GM19035 (cell line): ENCODE results near the gene C17orf50.

Source experiments
- ATAC-seq: cut with Tn5 transposase; IDR thresholded peaks from one replicate; pipeline ENCODE4 v1.9.1; 2021; ENCODE audit not compliant: unreplicated experiment

Gene C17orf50

GRCh38 chr17:35733366-35733765 lies 27.3 kb upstream of the C17orf50 start:
- ATAC-seq, result no peak

DNA sequence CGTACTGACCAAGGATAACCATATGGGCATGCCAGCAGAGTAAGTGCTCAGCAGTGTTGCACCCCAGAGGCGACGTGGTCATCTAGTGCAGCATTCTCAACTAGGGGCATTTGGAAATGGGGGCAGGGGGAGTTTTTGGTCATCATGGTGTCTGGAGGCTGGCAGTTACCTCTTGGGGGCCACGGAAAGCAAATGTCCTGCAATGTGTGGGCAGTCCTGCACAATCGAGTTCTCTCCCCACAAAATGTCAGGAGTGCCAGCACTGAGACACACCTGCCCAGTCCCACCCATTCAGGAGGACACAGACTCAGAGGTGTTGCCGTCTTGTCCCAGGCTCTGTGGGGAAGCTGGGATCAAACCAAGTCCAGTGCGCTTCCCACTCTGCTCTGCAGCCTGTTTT lies 26.3 kb upstream of the C17orf50 start:
- ATAC-seq, result no peak

GRCh38 chr17:35735036-35735805 lies 25.5 kb upstream of the C17orf50 start:
- ATAC-seq, result no peak

GRCh38 chr17:35736236-35736635 lies 24.5 kb upstream of the C17orf50 start:
- ATAC-seq, result no peak

GRCh38 chr17:35738519-35739133 lies 22.1 kb upstream of the C17orf50 start:
- ATAC-seq, result no peak

DNA sequence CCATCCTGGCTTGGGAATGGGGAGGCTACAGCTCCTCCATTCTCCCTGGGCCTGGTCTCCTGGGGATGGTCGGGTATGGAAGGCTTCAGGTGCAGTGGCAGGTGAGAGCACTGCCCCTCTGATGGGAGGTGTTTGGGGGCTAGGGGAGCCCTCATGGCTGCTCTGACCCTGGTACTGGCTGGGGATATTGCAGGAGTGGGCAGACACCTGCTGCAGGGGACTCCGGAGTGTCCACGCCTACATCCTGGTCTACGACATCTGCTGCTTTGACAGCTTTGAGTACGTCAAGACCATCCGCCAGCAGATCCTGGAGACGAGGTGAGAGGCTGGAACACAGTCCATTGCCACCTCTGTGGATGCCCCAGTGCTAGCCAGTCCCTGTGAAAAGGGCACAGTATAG lies 20.5 kb upstream of the C17orf50 start:
- ATAC-seq, result no peak

DNA sequence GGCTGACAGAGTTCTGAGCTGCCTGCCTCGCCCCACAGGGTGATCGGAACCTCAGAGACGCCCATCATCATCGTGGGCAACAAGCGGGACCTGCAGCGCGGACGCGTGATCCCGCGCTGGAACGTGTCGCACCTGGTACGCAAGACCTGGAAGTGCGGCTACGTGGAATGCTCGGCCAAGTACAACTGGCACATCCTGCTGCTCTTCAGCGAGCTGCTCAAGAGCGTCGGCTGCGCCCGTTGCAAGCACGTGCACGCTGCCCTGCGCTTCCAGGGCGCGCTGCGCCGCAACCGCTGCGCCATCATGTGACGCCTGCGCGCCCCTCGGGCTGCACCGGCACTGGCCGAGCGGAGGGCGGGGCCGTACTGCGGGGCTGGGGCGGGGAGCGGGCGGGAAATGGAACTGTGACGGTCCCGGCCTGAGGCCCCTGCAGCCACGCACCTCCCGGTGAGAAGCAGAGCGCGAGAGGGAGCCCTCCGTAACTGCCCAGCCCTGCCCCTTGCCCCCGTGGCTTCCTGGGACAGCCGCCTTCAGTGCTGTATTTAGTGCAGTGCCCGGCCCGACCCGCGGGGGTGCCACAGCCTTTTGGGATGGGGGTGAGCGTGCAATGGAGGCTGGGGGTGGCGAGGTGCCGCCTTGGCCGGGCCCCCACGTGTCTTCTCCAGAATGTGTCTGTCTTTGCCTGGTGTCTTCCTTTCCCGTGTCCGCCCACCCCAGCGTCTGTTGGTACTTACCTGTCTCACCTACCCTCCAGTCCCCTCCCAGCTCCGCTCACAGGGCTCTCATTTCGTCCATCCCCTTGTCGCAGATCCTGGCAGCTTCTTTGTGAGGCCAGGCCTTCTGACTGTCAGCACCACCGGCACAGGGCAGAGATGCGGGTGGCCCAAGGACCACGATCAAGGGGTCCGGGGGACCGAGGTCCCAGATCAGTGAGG lies 19.4 kb upstream of the C17orf50 start:
- no peak for ATAC-seq

DNA sequence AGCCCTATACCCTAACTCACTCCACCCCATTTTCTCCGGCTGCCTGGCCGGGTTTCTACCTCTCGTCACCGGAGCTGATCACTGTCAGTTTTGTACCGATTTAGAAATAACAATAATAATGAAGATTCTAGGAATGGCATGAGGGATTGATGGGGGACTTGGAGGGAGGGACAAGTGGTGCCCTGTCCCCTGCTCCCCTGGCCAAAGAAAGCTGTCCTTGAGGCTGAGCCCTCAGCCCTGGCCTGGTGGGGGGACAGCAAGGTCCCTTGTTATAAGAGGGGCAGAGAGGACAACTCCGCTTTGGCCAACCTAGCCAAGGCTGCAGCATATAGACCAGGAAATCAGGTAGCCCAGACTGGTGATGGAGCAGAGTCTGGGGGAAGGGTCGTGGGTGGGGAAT lies 18.2 kb upstream of the C17orf50 start:
- ATAC-seq, result no peak

DNA sequence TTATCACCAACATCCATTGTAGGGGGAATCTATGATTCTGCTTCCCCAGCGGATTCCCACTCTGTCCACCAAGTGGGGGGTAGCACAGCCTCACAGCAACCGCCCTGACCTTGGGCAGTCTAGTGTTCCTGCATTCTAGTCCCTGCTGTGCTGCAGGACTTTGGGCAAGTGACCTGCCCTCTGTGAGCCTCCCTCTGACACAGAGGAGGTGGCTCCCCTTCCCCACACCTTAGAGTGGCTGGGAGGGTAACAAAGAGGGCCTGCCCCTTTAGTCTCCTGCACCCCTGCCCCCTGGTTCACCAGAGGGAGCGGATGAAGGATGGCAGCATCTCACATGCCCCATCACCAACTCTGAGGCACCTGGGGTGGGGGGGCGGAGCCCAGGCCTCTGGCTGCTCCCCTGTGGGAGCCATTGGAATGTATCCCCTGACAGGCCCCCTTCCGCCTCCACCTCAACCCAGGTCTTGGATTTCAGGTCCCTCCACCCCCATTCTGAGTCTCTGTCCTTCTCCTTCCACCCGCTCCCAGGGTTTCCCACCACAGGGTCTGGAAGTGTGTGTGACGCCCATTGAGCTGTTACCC lies 17.7 kb upstream of the C17orf50 start:
- ATAC-seq, result no peak

- no peak for ATAC-seq
Measured at GRCh38 chr17:35743626-35744328, 16.9 kb upstream of the C17orf50 start.

DNA sequence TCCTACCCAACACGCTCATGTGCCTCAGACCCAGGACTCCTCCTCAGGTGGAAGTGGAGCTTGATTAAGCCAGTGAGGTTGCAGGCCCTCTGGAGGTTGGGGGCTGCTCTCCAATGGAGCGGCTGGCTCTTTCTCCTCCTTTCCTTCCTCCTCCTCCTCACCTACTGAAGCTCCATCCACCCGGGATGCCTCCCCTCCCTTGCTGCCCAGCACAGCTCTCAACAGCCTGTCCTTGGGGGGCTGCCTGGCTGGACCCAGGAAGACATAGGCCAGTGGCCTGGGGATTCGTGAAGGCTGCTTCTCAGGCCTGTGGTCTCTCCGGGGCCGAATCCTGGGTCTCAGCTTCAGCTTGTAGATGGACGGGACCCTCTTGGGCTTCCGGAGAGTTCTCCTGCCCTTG lies 15.9 kb upstream of the C17orf50 start:
- no peak for ATAC-seq

GRCh38 chr17:35745246-35745645 lies 15.4 kb upstream of the C17orf50 start:
- ATAC-seq, result no peak

- no peak for ATAC-seq
Measured at GRCh38 chr17:35745749-35746320, 14.9 kb upstream of the C17orf50 start.

DNA sequence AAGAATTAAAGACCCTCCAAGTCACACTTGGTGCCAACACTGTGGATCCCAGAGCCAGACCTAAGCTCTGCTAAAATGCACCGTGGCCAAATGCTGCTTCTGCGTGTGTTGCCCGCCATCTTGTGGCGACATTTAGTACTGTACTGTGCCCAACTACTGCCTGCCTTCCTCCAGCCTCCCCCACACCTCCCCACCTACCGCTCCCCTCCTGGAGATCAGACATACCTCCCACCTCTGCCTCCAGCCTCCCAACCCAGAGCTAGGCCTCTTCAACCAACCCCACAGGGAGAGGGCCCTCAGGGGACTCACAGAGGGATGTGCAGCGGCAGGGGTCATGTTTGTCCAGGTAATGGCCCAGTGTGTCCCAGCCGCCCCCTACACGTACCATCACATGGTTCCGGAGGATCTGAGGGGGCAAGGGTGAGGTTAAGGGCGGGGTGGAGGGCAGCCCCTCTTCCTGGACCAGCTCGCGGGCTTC lies 13.1 kb upstream of the C17orf50 start:
- ATAC-seq, result no peak

- ATAC-seq, result no peak
Measured at GRCh38 chr17:35748341-35748841, 12.3 kb upstream of the C17orf50 start.

DNA sequence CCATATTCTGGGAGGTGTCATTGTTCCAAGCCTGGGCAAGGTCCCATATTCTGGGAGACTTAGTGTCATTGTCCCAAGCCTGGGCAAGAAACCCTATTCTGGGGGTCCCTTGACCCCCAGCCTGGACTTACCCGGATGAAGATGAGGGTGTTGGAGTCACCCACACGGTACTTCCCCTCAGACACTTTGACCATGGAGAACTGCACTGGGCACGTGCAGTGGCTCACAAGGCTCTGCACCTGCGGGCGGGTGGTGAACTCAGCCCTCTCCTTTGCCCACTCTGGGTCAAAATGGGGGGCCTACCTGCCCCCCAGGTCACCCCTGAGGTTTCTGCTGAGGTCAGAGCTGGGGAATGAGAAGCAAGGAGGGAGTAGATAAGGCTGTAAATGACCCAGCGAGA lies 11.7 kb upstream of the C17orf50 start:
- ATAC-seq, result no peak

DNA sequence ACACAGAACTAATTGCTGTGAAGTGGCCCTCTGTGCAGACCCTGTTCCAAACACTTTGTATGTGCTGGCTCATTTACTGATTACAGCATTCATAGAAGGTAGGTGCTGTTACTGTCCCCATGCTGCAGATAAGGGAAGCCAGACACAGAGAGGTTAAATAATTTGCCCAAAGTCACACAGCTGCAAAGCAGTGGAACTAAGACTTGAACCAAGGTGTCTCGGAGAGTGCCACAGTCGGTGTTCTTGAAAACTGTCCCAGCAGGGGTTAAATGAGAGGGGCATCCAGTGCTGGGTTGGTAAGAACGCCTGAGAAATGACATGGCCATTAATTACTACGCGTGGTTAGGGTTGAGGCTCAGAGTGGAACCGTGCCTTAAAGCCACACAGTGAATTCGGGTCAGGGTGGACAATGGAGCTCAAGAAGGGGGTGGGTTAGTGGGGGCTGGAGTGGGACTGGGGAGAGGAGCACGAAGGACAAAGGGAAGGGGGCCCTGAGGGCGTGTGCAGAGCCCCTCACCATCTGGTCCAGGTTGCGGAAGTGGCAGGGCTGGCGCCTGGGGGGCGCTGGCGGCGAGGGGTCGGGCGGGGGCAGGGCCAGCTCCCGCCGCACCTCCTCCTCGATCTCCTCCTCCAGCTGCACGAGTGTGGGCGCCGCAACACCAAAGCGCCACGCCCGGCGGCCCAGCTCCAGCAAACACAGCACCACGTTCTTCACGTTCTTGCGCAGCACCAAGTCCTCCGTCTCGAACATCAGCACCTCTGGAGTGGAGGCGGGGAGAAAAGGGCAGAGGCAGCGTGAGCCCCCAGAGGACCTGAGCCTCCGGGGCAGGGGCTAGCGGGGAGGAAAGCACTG lies 10.9 kb upstream of the C17orf50 start:
- ATAC-seq, result no peak

DNA sequence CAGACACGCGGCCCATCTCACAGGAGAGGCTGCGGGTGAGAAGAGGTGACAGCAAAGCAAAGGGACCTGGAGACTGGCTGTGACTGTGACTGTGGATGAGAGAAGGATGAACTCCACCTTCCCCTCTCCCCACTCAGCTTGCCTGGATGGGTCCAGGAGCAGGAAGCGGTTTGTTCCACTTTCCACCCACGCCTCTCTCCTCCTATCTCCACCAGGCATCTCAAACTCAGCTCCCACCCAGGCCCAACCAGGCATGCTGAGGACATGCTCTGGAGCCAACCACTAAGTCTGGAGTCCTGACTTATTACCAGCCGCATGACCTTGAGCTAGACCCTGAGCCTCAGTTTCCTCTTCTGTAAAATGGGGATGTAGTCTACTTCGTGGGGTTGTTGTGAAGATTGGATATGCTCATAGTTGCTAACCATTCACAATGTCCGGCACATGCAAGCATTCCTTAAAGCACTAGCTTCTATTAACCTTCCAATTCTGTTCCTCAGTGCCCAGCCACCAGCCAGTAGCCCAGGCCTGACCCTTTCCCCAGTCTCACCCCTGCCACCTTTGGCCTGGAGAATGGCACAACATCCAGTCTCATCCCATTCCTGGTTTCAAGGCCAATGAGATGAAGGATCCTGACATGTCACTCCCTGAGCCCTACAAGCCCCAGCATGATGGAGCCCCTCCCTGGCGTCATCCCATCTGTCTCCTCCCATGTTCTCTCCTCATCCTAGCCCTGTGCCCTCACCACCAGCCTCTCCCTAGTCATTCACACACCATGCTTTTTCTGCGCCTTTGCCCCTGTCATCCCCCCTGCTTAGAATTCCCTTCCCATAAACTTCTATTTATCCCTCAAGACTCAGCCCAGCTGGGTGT lies 9.9 kb upstream of the C17orf50 start:
- no peak for ATAC-seq
